HTR-8/SVneo (cell line): ENCODE measurements around the gene OR51G2.
"Not testable (repeated sequence)": the region's sequence is repeated elsewhere in the genome, so short reads cannot be mapped to it uniquely, and the experiment has no call there.

Experiments used
- DNase-seq: peaks from one replicate; pipeline ENCODE4 v3.0.0; 2011; ENCODE audit warnings: low spot score, mixed read lengths; ENCODE audit not compliant: insufficient read length
- FAIRE-seq: peaks from 2 replicates; lab custom pipeline; 2011; peaks lifted over from hg19 to GRCh38; lab: Jason Lieb, UNC

OR51G2 gene, protein sequence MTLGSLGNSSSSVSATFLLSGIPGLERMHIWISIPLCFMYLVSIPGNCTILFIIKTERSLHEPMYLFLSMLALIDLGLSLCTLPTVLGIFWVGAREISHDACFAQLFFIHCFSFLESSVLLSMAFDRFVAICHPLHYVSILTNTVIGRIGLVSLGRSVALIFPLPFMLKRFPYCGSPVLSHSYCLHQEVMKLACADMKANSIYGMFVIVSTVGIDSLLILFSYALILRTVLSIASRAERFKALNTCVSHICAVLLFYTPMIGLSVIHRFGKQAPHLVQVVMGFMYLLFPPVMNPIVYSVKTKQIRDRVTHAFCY

DNA sequence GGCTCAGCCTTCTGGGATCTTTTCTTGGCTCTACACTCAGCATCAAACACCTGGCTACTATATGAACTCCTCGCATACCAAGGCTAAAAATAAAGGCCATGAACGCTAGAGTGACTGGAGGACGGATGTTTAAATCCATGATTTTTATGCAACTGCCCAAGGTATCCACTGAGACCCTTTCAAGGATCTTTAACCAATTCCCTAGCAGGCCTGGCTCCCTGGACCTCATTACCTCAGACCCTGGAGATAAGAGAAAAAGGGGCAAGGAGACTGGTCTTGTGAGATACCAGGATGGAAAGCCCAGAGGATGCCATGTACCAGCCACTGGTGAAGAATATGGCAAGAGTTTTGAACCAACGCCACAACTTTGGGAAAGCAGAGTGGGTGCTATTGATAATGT, at the start of gene OR51G2:
OR51G2 (minus strand) TSS at position 101 of the 400 bp plus-strand sequence. CDS start 3,687 bp downstream, outside the sequence.
- FAIRE-seq = no peak
- no peak for DNase-seq

- FAIRE-seq (no peak), DNase-seq (no peak)
Observed at GRCh38 chr11:4962816-4963215, 43.7 kb upstream of the OR51G2 start.

DNA sequence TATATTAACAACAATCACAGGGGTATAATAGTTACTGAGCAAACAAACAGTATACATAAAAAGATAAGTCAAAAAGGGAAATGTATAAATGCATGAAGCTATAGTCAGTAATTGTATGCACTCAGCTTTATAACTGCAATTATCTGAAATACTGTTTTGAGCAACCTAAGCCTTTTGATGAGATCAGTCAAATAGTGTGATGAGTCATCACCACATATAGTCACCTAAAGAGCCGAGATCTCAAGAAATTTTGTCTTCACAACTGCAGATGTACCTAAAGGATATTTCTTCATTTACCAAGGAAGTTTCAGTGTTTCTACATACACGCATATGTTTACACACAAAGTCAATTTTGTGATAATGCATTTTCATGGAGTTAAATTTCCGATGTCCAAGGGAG, 41.7 kb upstream of the OR51G2 start:
- DNase-seq = no peak
- no peak for FAIRE-seq

- DNase-seq (no peak), FAIRE-seq (no peak)
Observed at GRCh38 chr11:4957396-4957795, 38.2 kb upstream of the OR51G2 start.

GRCh38 chr11:4955613-4956012, 36.5 kb upstream of the OR51G2 start, which contains the start of gene OR51A2:
Gene OR51A2, minus strand, starts transcription at chr11:4955713. Its CDS starts 0 bp downstream, at chr11:4955713.
- not testable (repeated sequence) for DNase-seq, FAIRE-seq

GRCh38 chr11:4947505-4947904, 28.4 kb upstream of the OR51G2 start, which contains the start of gene OR51A4:
Gene OR51A4, minus strand, starts transcription at chr11:4947605. Its CDS starts 505 bp downstream, at chr11:4947100.
- no peak for FAIRE-seq

GRCh38 chr11:4936745-4937144, 17.6 kb upstream of the OR51G2 start:
- FAIRE-seq (no peak), DNase-seq (no peak)

More at GRCh38 chr11:4947505-4947904, 28.4 kb upstream of the OR51G2 start, which contains the start of gene OR51A4:
- no peak for DNase-seq

DNA sequence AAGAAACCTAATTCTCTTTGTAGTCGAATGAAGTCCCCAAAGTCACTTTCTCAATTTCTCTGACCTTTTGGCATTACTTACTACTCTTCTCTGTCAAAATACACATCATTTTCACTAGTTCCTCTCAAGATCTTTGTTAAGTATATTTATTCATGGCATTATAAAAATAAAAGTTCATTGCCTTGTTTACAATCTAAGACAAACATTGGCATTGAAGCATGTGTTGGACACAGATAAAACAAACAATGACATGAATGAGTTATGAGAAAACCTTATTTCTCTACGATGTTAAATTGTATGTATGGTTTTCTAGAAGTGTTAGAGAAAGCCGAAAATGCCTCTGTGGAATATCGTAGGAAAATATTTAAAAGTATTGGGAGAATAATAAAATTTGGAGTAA, 13.6 kb upstream of the OR51G2 start:
- DNase-seq (no peak), FAIRE-seq (no peak)

- no peak for FAIRE-seq
- no peak for DNase-seq
Observed at GRCh38 chr11:4926608-4927007, 7.5 kb upstream of the OR51G2 start.

DNA sequence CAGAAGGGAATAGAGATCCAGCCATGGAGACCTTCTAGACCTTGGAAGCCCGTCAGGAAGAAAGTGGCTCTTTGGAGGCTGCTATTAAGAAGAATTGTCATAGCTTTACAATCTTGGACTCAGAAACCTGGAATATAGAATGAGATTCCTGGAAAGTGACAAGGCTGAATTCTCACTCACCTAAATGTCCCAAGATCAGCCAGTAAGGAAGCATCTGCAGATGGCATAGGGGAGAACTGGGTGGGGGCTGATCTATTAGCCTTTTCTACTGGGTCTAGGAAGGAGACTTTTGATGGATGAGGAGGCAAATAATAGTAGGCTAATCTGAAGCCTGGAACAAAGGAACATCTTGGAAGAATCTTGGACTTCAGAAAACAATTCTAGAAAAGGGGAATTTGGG, 5.1 kb upstream of the OR51G2 start, which contains the start of gene OR51G1:
OR51G1 (minus strand) TSS at position 101 of the 400 bp plus-strand sequence; CDS start at position 101, 0 bp downstream.
- no peak for DNase-seq
- no peak for FAIRE-seq

- DNase-seq (no peak), FAIRE-seq (no peak)
Observed at GRCh38 chr11:4922304-4922703, 3.2 kb upstream of the OR51G2 start.

DNA sequence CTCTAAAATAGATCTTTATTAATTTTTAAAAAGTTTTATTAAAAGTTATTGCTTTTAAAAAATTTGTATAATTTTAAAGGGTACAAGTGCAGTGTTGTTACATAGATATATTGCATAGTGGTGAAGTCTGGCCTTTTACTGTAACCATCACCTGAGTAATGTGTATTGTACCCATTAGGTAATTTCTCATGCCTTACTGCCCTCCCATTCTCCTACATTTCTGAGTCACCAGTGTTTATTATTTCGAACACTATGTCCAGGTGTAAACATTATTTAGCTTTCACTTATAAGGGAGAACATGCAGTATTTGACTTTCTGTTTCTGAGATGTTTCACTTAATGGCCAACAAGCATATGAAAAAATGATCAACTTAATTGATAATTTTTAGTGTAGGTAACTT, 2.6 kb upstream of the OR51G2 start:
- FAIRE-seq (no peak), DNase-seq (no peak)

DNA sequence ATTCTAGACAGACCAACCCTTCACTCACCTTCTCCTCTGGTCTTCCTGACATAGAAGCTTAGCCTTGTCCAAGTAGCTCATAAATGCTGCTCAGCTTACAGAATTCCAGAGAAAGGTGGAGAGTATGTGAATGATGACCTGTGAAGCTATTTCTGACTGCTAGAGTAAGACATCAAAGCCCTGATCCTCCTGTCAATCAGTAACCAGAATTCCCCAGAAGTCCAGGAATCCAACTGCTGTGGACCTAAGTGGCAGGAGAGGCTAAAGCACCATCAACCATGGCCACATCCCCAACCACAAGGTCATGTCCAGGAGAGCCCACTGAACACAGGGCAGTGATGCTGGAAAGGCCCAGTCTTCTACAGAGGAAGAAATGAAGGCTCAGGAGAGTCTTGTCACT, 2.6 kb downstream of the OR51G2 start:
- DNase-seq (no peak), FAIRE-seq (no peak)

DNA sequence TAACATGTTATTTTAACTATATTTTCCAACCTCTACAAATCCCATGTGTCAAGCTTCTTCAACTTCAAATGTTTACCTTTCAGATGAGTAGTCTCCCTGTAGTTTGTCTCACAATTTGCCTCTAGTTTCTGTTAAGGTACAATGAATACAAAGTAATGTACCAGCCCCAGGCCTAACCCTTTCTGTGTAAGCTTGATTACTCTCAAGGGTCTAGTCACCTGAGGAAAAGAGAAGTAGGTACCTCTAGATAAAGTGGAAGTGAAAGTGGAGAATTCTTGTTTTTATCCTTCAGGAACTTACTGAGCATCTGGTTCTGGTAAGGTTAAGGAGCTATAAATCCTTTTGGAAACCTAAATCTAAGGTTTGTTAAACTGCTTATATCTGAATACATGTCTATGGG, 15.7 kb downstream of the OR51G2 start, which contains the start of gene OR51A7:
OR51A7 (plus strand) TSS at position 300 of the 400 bp plus-strand sequence. CDS start 3,587 bp downstream, outside the sequence.
- DNase-seq (no peak), FAIRE-seq (no peak)

DNA sequence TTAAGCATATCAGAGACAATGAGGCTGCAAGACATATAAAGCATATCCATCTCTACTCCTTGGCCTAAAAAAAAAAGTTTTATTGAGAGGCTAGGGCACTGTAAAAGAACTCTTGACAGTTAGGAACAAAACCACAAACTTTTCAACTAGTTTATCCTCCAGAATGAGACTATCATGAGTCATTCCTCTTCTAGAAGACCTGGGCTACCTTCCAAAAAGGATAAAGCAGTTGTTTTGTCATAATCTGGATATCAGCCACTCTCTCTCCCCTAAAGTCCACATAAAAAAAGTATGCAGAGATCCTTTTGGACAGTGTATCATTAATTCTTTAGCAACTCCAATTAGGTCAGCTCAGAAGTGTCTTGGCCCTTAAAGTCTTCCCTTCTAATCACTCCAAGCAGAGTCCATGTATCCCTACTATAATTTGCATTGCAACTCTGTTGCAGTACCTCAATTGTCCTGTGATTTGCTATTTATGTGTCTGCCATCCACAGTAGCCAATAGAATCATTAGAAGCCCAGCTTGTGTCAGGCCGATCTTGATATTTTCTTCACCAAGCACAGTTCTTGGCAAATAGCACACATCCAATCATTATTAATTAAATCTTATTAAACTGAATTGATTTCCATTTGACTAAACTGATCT, 27.0 kb downstream of the OR51G2 start:
- DNase-seq (no peak), FAIRE-seq (no peak)

GRCh38 chr11:4890279-4890678, 28.9 kb downstream of the OR51G2 start:
- DNase-seq (no peak), FAIRE-seq (no peak)

GRCh38 chr11:4887591-4887990, 31.6 kb downstream of the OR51G2 start:
- FAIRE-seq = no peak

GRCh38 chr11:4886186-4886585, 33.0 kb downstream of the OR51G2 start:
- FAIRE-seq (no peak), DNase-seq (no peak)

More at GRCh38 chr11:4887591-4887990, 31.6 kb downstream of the OR51G2 start:
- no peak for DNase-seq

DNA sequence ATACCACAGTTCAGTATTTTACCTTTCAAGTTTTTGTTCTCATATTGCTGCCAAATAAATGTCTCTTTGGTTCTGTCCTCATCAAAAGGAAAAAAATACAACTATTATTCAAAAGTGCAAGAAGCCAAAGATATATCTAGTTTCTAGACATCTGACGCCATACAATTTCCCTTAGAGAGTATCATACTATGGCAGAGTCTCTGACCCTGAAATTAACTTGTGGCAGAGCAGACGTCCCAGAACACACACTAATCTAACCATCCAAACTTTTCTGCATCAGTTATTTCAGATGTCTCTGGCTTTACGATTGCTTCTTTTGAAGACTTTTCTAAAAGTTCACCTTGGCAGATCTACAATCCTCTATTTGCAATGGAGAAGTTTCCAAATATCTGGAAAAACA, 34.8 kb downstream of the OR51G2 start:
- DNase-seq (no peak), FAIRE-seq (no peak)

- DNase-seq (no peak), FAIRE-seq (no peak)
Observed at GRCh38 chr11:4882543-4882942, 36.6 kb downstream of the OR51G2 start.

GRCh38 chr11:4881860-4882500, 37.2 kb downstream of the OR51G2 start, which contains the start of gene OR51T1:
Gene OR51T1, plus strand, starts transcription at chr11:4881900. Its CDS starts 0 bp downstream, at chr11:4881900.
- FAIRE-seq (no peak), DNase-seq (no peak)
